Immature natural killer cell (primary cell): ENCODE measurements around the gene C6orf15. TPM values are rescaled to one million over a fixed set of nuclear protein-coding genes. Genes with fewer than 3 reads are reported as not detected.
"Not testable (repeated sequence)": the region's sequence is repeated elsewhere in the genome, so short reads cannot be mapped to it uniquely, and the experiment has no call there.

Source experiments
- DNase-seq, 3 donors: peaks; one replicate each; pipeline ENCODE4 v3.0.0; 2022; ENCODE audit warnings: mixed read lengths in 1 of 3
- H3K27ac Mint-ChIP-seq, 6 donors: one replicate each; pipeline ENCODE4 v1.8.0; 2020; ENCODE audit warnings: mixed read lengths in 6 of 6, mild to moderate bottlenecking in 5 of 6, inconsistent platforms in 4 of 6, moderate library complexity in 3 of 6
- H3K27me3 Mint-ChIP-seq, 3 donors: one replicate each; pipeline ENCODE4 v1.8.0; 2020 to 2021; ENCODE audit warnings: low read depth in 3 of 3, mild to moderate bottlenecking in 3 of 3, mixed read lengths in 3 of 3, moderate library complexity in 3 of 3, inconsistent platforms in 1 of 3
- H3K36me3 Mint-ChIP-seq, 3 donors: one replicate each; pipeline ENCODE4 v1.8.0; 2020; ENCODE audit warnings: mixed read lengths in 3 of 3, inconsistent platforms in 2 of 3, mild to moderate bottlenecking in 2 of 3
- H3K4me1 Mint-ChIP-seq, 2 donors: one replicate each; pipeline ENCODE4 v1.8.0; 2020; ENCODE audit warnings: inconsistent platforms in 2 of 2, mild to moderate bottlenecking in 2 of 2, mixed read lengths in 2 of 2, moderate library complexity in 1 of 2
- H3K4me3 Mint-ChIP-seq, 5 donors: one replicate each; pipeline ENCODE4 v1.8.0; 2020; ENCODE audit warnings: mild to moderate bottlenecking in 5 of 5, mixed read lengths in 5 of 5, inconsistent platforms in 3 of 5, moderate library complexity in 3 of 5
- H3K9me3 Mint-ChIP-seq, 6 donors: one replicate each; pipeline ENCODE4 v1.8.0; 2020; ENCODE audit warnings: mild to moderate bottlenecking in 6 of 6, mixed read lengths in 6 of 6, inconsistent platforms in 4 of 6, moderate library complexity in 3 of 6
- polyA plus RNA-seq, 3 donors: library from polyadenylated mRNA; unstranded; fragments of 300-500 nt; fragmentation: Illumina TruSeq; gene quantifications; one replicate each; pipeline ENCODE4 v1.2.3, GENCODE V29; 2021

C6orf15 gene
- polyA plus RNA-seq, 3 donors from 2014 or later, result not detected

- DNase-seq, result peak; percentile 65 to 78 (median 73)
- Mint-ChIP-seq H3K4me1 (peaks cover 0 to 6% of the 10 kb centered on the region in 2 donors), H3K4me3 (no peak overlapping the region), H3K9me3 (no peaks in the 10 kb centered on the region), H3K36me3 (no peaks in the 10 kb centered on the region), H3K27me3 (peaks cover 0 to 10% (median 4%) of the 10 kb centered on the region in 3 donors), H3K27ac (no peak overlapping the region)
These were observed 24.8 kb downstream of the C6orf15 start for GRCh38 chr6:31087494-31088089.

DNA sequence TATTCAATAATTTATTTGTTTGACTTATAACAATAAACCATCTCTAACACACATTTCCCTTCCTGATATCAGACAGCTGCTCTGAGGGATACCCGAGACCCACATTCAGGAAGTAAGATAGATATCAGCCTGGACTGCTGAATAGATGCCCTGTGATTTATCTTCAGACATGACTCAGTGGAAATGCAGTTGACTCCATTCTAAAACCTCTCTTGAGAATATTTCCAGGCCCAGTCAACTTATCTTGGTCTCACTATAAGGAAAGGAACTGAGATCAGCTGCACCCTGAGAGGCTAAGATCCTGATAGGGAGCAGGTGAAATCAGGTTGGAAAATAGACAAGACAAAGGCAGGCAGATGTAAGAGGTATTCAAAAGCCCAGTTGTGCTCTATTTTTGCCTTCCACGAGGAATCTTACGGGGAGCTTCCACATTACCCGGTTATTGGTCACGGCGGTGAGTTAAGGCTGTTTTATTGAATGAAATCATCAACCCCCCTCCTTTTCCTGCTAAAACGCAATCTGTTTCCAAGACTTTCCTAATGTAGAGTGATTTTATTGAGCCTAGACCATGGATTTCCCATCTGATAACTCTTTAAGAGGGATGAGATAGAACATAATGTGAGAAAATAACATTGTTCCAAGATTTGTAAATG lies 25.5 kb downstream of the C6orf15 start:
- Mint-ChIP-seq H3K36me3 (no peaks in the 10 kb centered on the region), H3K4me3 (no peak overlapping the region)

DNA sequence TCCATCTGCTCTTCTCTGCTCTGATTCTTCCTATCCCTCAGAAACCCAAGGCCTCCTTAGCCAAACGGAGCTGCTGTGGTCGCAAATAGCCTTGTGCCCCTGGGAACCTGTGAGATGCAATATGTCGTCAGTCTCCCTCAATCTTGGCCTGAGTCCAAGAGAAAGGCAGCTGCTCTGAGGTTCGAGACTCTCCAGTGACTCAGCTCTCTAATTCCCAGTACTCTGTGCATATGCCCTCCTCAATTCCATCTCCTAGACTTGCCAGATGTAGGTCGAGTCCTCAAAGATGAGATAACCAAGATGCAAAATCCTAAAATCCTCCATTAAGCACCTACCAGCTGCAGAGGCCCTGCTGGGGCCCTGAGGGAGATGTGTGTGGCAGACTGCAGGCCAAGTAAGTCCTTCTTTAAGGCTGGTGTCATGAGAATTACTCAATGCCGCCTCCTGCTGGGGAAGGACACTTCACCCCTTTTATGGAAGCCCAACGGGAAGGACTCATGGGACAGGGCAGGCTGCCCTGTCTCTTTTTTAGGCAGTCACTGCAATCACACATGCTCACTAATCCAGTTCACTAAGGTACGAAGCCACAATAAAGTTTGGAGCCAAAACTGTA lies 28.5 kb downstream of the C6orf15 start:
- peak overlapping the region in 1 of 6 donors; percentile 45 for H3K27ac Mint-ChIP-seq
- DNase-seq, result no peak
- peaks cover 0 to 13% (median 9%) of the 10 kb centered on the region in 3 donors for H3K27me3 Mint-ChIP-seq
- H3K36me3 Mint-ChIP-seq, result no peaks in the 10 kb centered on the region
- H3K9me3 Mint-ChIP-seq, result no peaks in the 10 kb centered on the region
- peaks cover 8 to 16% of the 10 kb centered on the region in 2 donors for H3K4me1 Mint-ChIP-seq
- no peak overlapping the region for H3K4me3 Mint-ChIP-seq

More for the DNA sequence above, 25.5 kb downstream of the C6orf15 start:
- H3K27ac Mint-ChIP-seq, result no peak overlapping the region
- peaks cover 0 to 6% of the 10 kb centered on the region in 2 donors for H3K4me1 Mint-ChIP-seq
- peaks cover 0 to 7% (median 4%) of the 10 kb centered on the region in 3 donors for H3K27me3 Mint-ChIP-seq
- no peaks in the 10 kb centered on the region for H3K9me3 Mint-ChIP-seq
- DNase-seq, result no peak

GRCh38 chr6:31081872-31082271 lies 30.5 kb downstream of the C6orf15 start:
- Mint-ChIP-seq H3K9me3 (no peaks in the 10 kb centered on the region), H3K27me3 (peaks cover 2 to 11% (median 7%) of the 10 kb centered on the region in 3 donors), H3K36me3 (no peaks in the 10 kb centered on the region), H3K27ac (no peak overlapping the region), H3K4me3 (no peak overlapping the region), H3K4me1 (peaks cover 8 to 10% of the 10 kb centered on the region in 2 donors)
- DNase-seq, result no peak

GRCh38 chr6:31079656-31080261 lies 32.6 kb downstream of the C6orf15 start:
- peak overlapping the region; percentile 12 to 74 (median 59) for H3K4me3 Mint-ChIP-seq
- H3K27ac Mint-ChIP-seq, result no peak overlapping the region
- DNase-seq, result peak; percentile 31 to 60 (median 41)
- H3K27me3 Mint-ChIP-seq, result peaks cover 2 to 11% (median 4%) of the 10 kb centered on the region in 3 donors
- H3K36me3 Mint-ChIP-seq, result no peaks in the 10 kb centered on the region
- H3K4me1 Mint-ChIP-seq, result peaks cover 8 to 10% of the 10 kb centered on the region in 2 donors
- no peaks in the 10 kb centered on the region for H3K9me3 Mint-ChIP-seq

DNA sequence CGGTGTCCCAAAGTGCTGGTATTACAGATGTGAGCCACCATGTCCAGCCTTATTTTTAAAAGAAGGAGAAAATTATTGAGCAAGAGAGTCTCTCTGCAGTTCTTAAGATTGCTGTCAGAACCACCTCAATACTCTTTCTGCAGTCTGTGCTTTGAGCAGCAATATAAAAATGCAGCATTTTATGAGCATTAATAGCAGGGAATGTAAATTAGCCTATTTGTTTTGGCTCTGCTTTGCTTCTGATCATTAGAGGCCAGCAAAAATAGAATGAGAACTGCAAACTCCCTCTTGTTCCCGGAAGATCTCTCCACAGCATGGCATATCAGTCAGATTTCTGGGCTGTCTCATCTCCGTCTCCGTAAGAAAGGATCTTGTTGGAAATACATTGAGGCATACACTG lies 35.8 kb downstream of the C6orf15 start:
- Mint-ChIP-seq H3K27me3 (peaks cover 2 to 9% (median 2%) of the 10 kb centered on the region in 3 donors), H3K9me3 (no peaks in the 10 kb centered on the region), H3K36me3 (no peaks in the 10 kb centered on the region), H3K27ac (no peak overlapping the region), H3K4me1 (peaks cover 8 to 10% of the 10 kb centered on the region in 2 donors), H3K4me3 (no peak overlapping the region)
- DNase-seq, result no peak

DNA sequence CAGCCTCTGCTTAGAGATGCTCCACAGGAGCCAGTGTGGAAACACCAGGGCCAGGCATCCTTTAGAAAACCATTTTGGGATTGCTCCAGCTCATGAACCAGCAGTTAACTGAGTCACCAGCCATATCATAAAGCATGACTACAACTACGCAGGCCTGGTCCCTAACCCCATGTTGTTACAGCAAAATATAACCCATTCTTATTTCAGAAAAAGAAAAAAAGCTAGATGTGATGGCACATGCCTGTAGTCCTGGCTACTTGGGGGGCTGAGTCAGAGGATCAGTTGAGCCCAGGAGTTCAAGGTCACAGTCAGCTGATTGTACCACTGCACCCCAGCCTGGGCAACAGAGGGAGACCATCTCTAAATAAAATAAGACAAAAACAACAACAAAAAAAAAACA lies 36.8 kb downstream of the C6orf15 start:
- Mint-ChIP-seq H3K4me3 (no peak overlapping the region), H3K9me3 (no peaks in the 10 kb centered on the region), H3K4me1 (peaks cover 8 to 10% of the 10 kb centered on the region in 2 donors), H3K27me3 (peaks cover 2 to 7% (median 6%) of the 10 kb centered on the region in 3 donors), H3K36me3 (no peaks in the 10 kb centered on the region), H3K27ac (no peak overlapping the region)
- no peak for DNase-seq

DNA sequence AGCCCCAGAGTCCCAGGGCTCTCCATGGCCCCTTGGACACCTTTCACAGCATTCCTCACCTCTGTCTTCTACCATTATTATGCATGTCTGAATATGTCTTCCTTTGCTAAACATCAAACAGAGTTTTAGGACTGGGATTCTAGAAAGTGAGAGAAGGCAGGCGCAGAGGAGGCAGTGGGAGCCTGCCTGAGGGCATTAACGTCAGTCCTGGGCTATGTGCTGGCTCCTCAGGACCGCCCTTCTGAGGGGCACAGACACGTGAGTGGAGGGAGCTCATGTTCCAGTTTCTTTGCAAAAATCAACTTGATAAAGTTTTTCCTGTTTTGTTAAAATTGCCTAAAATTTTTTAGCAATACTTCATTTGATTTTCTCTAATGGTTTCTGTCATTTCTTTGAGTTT lies 38.0 kb downstream of the C6orf15 start:
- peaks cover 2 to 4% (median 2%) of the 10 kb centered on the region in 3 donors for H3K27me3 Mint-ChIP-seq
- no peak overlapping the region for H3K27ac Mint-ChIP-seq
- DNase-seq, result no peak
- no peak overlapping the region for H3K4me3 Mint-ChIP-seq
- peaks cover 3% of the 10 kb centered on the region in 2 donors for H3K4me1 Mint-ChIP-seq
- no peaks in the 10 kb centered on the region for H3K9me3 Mint-ChIP-seq
- no peaks in the 10 kb centered on the region for H3K36me3 Mint-ChIP-seq

DNA sequence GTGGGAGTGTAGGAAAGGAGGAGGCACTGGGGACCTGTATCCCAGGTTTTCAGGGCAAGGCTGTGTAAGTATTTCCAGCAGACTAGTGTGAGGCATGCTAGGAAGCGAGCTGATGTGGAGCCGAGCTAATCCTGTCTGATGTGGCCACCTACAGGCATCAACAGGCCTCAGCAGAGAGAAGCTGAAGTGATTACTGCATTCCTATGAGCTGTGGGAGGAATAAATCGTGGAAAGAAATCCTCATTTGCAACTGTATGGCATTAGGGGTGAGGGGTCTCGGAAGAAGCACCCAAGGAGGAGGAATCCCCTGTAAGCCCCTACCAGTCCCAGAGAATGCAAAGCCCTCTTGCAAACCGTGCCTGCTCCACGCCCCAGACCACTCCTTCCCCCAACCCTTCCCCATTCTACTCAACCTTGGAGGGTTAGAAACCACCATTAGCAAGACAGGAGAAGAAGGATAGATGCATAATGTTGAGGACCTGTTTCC lies 41.6 kb downstream of the C6orf15 start:
- H3K9me3 Mint-ChIP-seq, result no peaks in the 10 kb centered on the region

GRCh38 chr6:31068669-31069340 lies 43.6 kb downstream of the C6orf15 start:
- Mint-ChIP-seq H3K9me3 (no peaks in the 10 kb centered on the region), H3K27me3 (peaks cover 0 to 11% (median 2%) of the 10 kb centered on the region in 3 donors), H3K27ac (no peak overlapping the region), H3K36me3 (no peaks in the 10 kb centered on the region), H3K4me1 (no peaks in the 10 kb centered on the region), H3K4me3 (no peak overlapping the region)
- DNase-seq, result peak; percentile 39 to 62 (median 52)

More for the DNA sequence above, 41.6 kb downstream of the C6orf15 start:
- H3K4me3 Mint-ChIP-seq, result no peak overlapping the region
- H3K27ac Mint-ChIP-seq, result no peak overlapping the region
- no peaks in the 10 kb centered on the region for H3K4me1 Mint-ChIP-seq
- DNase-seq, result no peak
- no peaks in the 10 kb centered on the region for H3K36me3 Mint-ChIP-seq
- H3K27me3 Mint-ChIP-seq, result peaks cover 0 to 6% (median 0%) of the 10 kb centered on the region in 3 donors

- peaks cover 0 to 11% (median 2%) of the 10 kb centered on the region in 3 donors for H3K27me3 Mint-ChIP-seq
- DNase-seq, H3K4me3 Mint-ChIP-seq, H3K36me3 Mint-ChIP-seq, H3K4me1 Mint-ChIP-seq, H3K27ac Mint-ChIP-seq, H3K9me3 Mint-ChIP-seq: not testable (repeated sequence)
These were observed 44.3 kb downstream of the C6orf15 start for GRCh38 chr6:31067891-31068668.

- H3K27me3 Mint-ChIP-seq, result peaks cover 0 to 11% (median 2%) of the 10 kb centered on the region in 3 donors
- H3K4me3 Mint-ChIP-seq, H3K27ac Mint-ChIP-seq, H3K9me3 Mint-ChIP-seq, H3K36me3 Mint-ChIP-seq, DNase-seq, H3K4me1 Mint-ChIP-seq: not testable (repeated sequence)
These were observed 45.3 kb downstream of the C6orf15 start for GRCh38 chr6:31067028-31067427.

DNA sequence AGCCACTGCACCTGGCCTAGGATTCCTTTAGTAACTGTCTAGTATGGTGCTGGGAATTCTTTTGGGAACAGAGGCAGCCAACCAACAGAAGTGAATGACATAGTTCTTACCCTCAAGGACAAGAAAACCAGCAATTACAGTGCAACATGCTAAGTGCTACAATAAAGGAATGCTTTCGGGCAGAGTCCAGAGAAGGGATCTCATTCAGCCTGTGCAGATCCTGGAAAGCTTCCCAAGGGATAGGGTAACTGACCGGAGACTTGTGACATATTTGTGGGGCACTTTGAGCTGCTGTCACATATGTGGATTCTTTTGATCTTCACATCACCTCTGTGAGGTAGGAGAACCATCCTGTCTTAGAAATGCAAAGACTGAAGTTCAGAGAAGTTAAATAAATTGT lies 46.8 kb downstream of the C6orf15 start:
- Mint-ChIP-seq H3K27me3 (peaks cover 0 to 7% (median 2%) of the 10 kb centered on the region in 3 donors), H3K9me3 (no peaks in the 10 kb centered on the region), H3K4me3 (no peak overlapping the region), H3K4me1 (no peaks in the 10 kb centered on the region), H3K36me3 (no peaks in the 10 kb centered on the region), H3K27ac (no peak overlapping the region)
- DNase-seq, result no peak
